GM19455 (cell line): ENCODE data around the gene CRYAA.

Experiments
- ATAC-seq: cut with Tn5 transposase; IDR thresholded peaks from one replicate; pipeline ENCODE4 v1.9.1; 2021; ENCODE audit not compliant: unreplicated experiment

Gene CRYAA

GRCh38 chr21:43201491-43201890 is 32.7 kb downstream of the CRYAA start:
- no peak for ATAC-seq

GRCh38 chr21:43203591-43203990 is 34.8 kb downstream of the CRYAA start:
- ATAC-seq, result no peak

- no peak for ATAC-seq
Observed at GRCh38 chr21:43204638-43205037, 35.8 kb downstream of the CRYAA start.

- ATAC-seq, result no peak
Observed at GRCh38 chr21:43206231-43207042, 37.6 kb downstream of the CRYAA start.

- ATAC-seq, result no peak
Observed at GRCh38 chr21:43207043-43207315, 38.2 kb downstream of the CRYAA start.

- ATAC-seq, result no peak
Observed at GRCh38 chr21:43207868-43208267, 39.1 kb downstream of the CRYAA start.

- ATAC-seq, result no peak
Observed at GRCh38 chr21:43208561-43209332, 39.9 kb downstream of the CRYAA start.

GRCh38 chr21:43209575-43210453 is 41.0 kb downstream of the CRYAA start:
- ATAC-seq, result no peak

- no peak for ATAC-seq
Observed at GRCh38 chr21:43210454-43211071, 41.8 kb downstream of the CRYAA start.

GRCh38 chr21:43211072-43211759 is 42.4 kb downstream of the CRYAA start:
- ATAC-seq, result no peak

GRCh38 chr21:43211760-43212115 is 42.9 kb downstream of the CRYAA start:
- ATAC-seq, result no peak
